Gastrocnemius medialis (tissue), 4 donors: ENCODE data around the gene ARID5A. TPM values are rescaled to one million over a fixed set of nuclear protein-coding genes. Genes with fewer than 3 reads are reported as not detected.

ENCODE experiments used
- ATAC-seq, 2 donors: fragments of 150-250 bp; one replicate each; pipeline ENCODE4 v1.9.1; 2016
- DNase-seq, 2 donors: peaks; one replicate each; pipeline ENCODE4 v3.0.0-alpha.2; 2019
- H3K27ac ChIP-seq, 4 donors: fragments of 200-600 bp; sonication (generic); 1 replicate in 1 of 4; 2 replicates in 3 of 4; pipeline ENCODE4 v1.5.1; 2016 to 2018; ENCODE audit warnings: mild to moderate bottlenecking in 2 of 4, moderate library complexity in 1 of 4
- H3K27me3 ChIP-seq, 3 donors: fragments of 200-600 bp; sonication (generic) in 2 of 3; 1 replicate in 1 of 3; 2 replicates in 2 of 3; pipeline versions ENCODE4 v1.5.1 to v1.6.0; 2016 to 2019; ENCODE audit warnings: mild to moderate bottlenecking in 1 of 3, moderate library complexity in 1 of 3
- H3K36me3 ChIP-seq, 2 donors: fragments of 200-600 bp; sonication (generic) in 1 of 2; one replicate each; pipeline ENCODE4 v1.5.1; 2017 to 2018
- H3K4me1 ChIP-seq, 2 donors: fragments of 200-600 bp; sonication (generic) in 1 of 2; one replicate each; pipeline ENCODE4 v1.5.1; 2016 to 2017; ENCODE audit warnings: mild to moderate bottlenecking in 2 of 2
- H3K4me3 ChIP-seq, 4 donors: fragments of 200-600 bp; sonication (generic) in 3 of 4; 1 replicate in 1 of 4; 2 replicates in 3 of 4; pipeline ENCODE4 v1.5.1; 2016 to 2019; ENCODE audit warnings: mild to moderate bottlenecking in 2 of 4
- H3K9me3 ChIP-seq, 3 donors: fragments of 200-600 bp; sonication (generic) in 2 of 3; 1 replicate in 1 of 3; 2 replicates in 2 of 3; pipeline ENCODE4 v1.5.1; 2016 to 2019
- POLR2A ChIP-seq, 2 donors: fragments of 450-650 bp; IDR thresholded peaks; one replicate each; pipeline ENCODE4 v1.6.1; 2017; ENCODE audit warnings: antibody characterized with exemption in 2 of 2, mild to moderate bottlenecking in 2 of 2, moderate library complexity in 2 of 2
- in situ Hi-C, 4 donors: fragments of 200-750 bp; cut with MboI; loops; one replicate each; pipeline versions ENCODE4 v1.15.0 to v1.8.0; 2017; ENCODE audit warnings: low sequenced_read_pairs in 4 of 4
- intact Hi-C: fragments of 100-400 bp; cut with DNase I; formaldehyde crosslinking; loops from one replicate; pipeline ENCODE4 v1.15.1; 2023; ENCODE audit warnings: low total_unique reads
- total RNA-seq, 4 donors: library from RNA; depleted of rRNA; stranded (reverse); fragments of >200 nt; gene quantifications; one replicate each; pipeline versions ENCODE4 v1.1.0 to v1.2.3, GENCODE V29; 2016
- TF ChIP-seq, protein P1 (sequence below), 5 experiments: fragments of 450-650 bp in 3 of 5; fragments of 200-600 bp in 2 of 5; sonication (generic) in 2 of 5; IDR thresholded peaks in 4 of 5; conservative IDR thresholded peaks in 1 of 5; 1 replicate in 4 of 5; 2 replicates in 1 of 5; pipeline ENCODE4 v1.5.1; 2016 to 2019; ENCODE audit warnings: antibody characterized with exemption in 5 of 5, mild to moderate bottlenecking in 3 of 5, moderate library complexity in 3 of 5

The ARID5A gene
- total RNA-seq, 4 donors from 2014 or later = 6.7 to 126 (median 30.5) TPM

DNA sequence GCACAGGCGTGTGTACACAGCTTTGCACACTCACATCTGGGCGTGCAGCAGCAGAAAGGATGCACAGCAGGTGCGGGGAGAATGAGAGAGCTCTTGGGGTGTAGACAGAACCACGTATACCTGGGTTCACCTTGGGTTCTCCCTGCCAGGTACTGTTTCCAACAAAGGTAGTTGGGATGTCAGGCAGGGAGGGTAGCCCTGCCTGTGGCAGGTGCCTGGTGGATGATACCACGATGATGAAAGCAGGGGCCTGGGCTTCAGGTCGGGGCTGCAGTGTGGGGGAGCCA is 6.5 kb upstream of the ARID5A start:
- in situ Hi-C loops (loop anchor here in 2 of 4 donors (10.0 to 25.0 kb wide), 2 partner anchors 105 to 1132 kb away; partner anchors contain the start of genes ACTR1B (in 1 of the 2), C2orf92 (in 1 of the 2) and KANSL3 (in 1 of the 2)), intact Hi-C loops (loop anchor here (5.0 to 10.0 kb wide), 4 partner anchors 67 to 1635 kb away; partner anchors contain the start of genes KANSL3 and STARD7)
- Histone ChIP-seq H3K27ac (peak overlapping the region in 1 of 4 donors; percentile 65), H3K4me3 (no peak overlapping the region), H3K27me3 (no peaks in the 10 kb centered on the region), H3K9me3 (no peaks in the 10 kb centered on the region), H3K4me1 (peaks cover 52 to 53% of the 10 kb centered on the region in 2 donors), H3K36me3 (no peaks in the 10 kb centered on the region)
- DNase-seq = no peak
- ATAC-seq = no peak
- TF ChIP-seq, protein P1, sequence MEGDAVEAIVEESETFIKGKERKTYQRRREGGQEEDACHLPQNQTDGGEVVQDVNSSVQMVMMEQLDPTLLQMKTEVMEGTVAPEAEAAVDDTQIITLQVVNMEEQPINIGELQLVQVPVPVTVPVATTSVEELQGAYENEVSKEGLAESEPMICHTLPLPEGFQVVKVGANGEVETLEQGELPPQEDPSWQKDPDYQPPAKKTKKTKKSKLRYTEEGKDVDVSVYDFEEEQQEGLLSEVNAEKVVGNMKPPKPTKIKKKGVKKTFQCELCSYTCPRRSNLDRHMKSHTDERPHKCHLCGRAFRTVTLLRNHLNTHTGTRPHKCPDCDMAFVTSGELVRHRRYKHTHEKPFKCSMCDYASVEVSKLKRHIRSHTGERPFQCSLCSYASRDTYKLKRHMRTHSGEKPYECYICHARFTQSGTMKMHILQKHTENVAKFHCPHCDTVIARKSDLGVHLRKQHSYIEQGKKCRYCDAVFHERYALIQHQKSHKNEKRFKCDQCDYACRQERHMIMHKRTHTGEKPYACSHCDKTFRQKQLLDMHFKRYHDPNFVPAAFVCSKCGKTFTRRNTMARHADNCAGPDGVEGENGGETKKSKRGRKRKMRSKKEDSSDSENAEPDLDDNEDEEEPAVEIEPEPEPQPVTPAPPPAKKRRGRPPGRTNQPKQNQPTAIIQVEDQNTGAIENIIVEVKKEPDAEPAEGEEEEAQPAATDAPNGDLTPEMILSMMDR (IDR thresholded peaks at IDR 0.05 in 4 of 5, conservative IDR thresholded peaks at IDR 0.05 in 1 of 5) = no peak
- no peak for TF ChIP-seq POLR2A (IDR thresholded peaks at IDR 0.05)

DNA sequence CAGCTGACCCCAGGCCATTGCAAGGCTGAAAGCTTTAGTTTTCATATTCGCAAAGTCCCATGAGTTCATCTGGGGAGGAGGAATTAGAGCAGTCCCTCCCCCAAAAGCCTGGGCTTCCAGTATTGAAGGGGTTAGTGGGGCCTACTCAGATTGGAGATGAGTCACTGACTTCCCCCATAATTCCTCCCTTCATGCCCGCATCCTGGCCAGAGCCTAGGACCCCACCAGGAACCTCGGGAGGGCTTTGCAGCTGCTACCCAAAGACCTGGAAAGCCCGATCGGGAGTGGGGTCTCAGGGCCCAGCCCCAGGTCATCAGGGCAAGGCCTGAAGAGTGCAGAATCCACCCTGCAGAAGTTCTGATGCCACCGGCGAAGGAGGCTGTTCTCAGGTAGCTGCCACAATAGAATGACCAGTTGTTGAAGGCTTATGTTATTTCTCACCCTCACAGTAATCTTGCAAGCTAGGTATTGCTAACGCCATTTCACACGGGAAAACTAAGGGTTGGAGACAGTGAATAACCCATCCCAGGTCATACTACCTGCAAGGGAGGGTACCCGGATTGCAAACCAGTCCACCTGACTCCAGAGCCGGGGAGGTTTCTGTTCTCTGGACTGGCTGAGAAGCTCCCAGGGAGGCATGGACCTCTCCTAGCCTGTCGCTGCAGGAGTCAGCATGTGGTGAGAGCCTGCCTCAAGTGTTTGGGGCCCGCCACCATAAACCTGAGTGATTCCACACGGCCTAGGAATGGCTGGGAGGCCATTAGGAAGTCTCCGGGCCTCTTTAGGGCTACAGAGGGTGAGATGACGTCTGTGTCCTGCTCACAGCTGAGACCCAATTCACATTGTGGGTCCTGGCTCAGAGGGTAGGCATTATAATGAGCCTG is 5.8 kb upstream of the ARID5A start:
- no peak for TF ChIP-seq POLR2A (IDR thresholded peaks at IDR 0.05)
- TF ChIP-seq, protein P1 (IDR thresholded peaks at IDR 0.05 in 4 of 5, conservative IDR thresholded peaks at IDR 0.05 in 1 of 5) = no peak
- no peaks in the 10 kb centered on the region for H3K27me3 ChIP-seq
- H3K9me3 ChIP-seq = no peaks in the 10 kb centered on the region
- H3K4me3 ChIP-seq = no peak overlapping the region
- intact Hi-C loops (loop anchor here (5.0 to 10.0 kb wide), 4 partner anchors 67 to 1634 kb away; partner anchors contain the start of genes KANSL3 and STARD7), in situ Hi-C loops (loop anchor here in 2 of 4 donors (10.0 to 25.0 kb wide), 2 partner anchors 104 to 1132 kb away; partner anchors contain the start of genes ACTR1B (in 1 of the 2), C2orf92 (in 1 of the 2) and KANSL3 (in 1 of the 2))
- H3K36me3 ChIP-seq = no peaks in the 10 kb centered on the region
- peaks cover 58 to 59% of the 10 kb centered on the region in 2 donors for H3K4me1 ChIP-seq
- H3K27ac ChIP-seq = peak overlapping the region; percentile 94 to 99 (median 97)
- ATAC-seq (no peak), DNase-seq (no peak)

DNA sequence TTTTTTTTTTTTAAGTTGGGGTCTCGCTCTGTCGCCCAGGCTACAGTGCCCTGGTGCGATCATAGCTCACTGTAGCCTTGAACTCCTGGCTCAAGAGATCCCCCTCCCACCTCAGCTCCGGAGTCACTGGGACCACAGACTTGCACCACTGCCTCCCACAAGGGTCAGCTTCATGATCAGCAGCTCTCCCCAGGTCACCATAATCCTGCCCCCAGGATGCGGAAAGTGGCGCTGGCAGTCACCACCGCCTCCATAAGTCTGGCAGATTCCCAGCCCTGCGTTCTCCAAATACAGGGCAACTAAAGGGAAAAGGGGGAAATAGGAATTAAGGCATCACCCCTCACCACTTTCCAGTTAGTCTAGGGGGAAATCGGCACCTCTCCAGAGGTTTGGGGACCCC is 5.2 kb upstream of the ARID5A start:
- H3K4me1 ChIP-seq = peaks cover 65 to 66% of the 10 kb centered on the region in 2 donors
- DNase-seq = no peak
- intact Hi-C loops = loop anchor here (5.0 to 10.0 kb wide), 4 partner anchors 66 to 1633 kb away; partner anchors contain the start of genes KANSL3 and STARD7
- no peak for ATAC-seq
- no peaks in the 10 kb centered on the region for H3K27me3 ChIP-seq
- H3K27ac ChIP-seq = peak overlapping the region; percentile 94 to 99 (median 97)
- peak overlapping the region in 3 of 4 donors; percentile 38 to 43 (median 41) for H3K4me3 ChIP-seq
- no peaks in the 10 kb centered on the region for H3K36me3 ChIP-seq
- TF ChIP-seq POLR2A (IDR thresholded peaks at IDR 0.05) = no peak
- in situ Hi-C loops = loop anchor here in 2 of 4 donors (10.0 to 25.0 kb wide), 2 partner anchors 103 to 1131 kb away; partner anchors contain the start of genes ACTR1B (in 1 of the 2), C2orf92 (in 1 of the 2) and KANSL3 (in 1 of the 2)
- no peaks in the 10 kb centered on the region for H3K9me3 ChIP-seq

DNA sequence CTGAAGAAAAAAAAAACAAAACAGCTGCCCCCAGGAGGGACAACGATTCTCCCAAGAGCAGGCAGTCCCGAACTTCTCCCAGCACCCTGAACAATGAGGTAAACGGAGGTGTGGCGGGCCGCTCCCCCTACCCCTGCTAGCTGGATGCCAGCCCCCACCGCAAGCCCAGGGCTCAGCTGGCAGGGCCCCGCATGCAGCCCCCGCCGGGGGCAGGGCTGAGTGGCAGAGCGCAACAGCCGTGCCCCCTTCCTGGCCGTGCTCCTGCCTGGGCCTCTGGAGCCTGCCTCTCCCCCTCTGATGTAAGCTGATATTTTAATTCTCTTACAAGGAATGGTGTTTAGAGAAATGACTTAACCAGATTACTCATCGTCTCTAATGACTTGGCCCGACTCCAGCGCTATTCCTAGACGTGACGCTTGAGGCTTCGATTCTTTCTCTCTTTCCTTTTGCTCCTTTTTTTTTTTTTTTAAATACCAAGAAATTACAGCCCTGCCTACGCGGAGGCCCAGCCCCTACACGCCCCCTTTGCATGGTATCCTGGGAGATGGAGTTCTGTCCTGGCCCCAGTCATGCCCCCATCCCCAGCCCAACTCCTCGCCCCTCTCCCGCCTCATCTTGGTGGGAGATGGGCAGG is 4.6 kb upstream of the ARID5A start:
- no peaks in the 10 kb centered on the region for H3K36me3 ChIP-seq
- intact Hi-C loops (loop anchor here (2.0 to 10.0 kb wide), 6 partner anchors 65 to 1633 kb away; partner anchors contain the start of genes CIAO1, KANSL3 and STARD7), in situ Hi-C loops (loop anchor here in 2 of 4 donors (10.0 to 25.0 kb wide), 2 partner anchors 103 to 1130 kb away; partner anchors contain the start of genes ACTR1B (in 1 of the 2), C2orf92 (in 1 of the 2) and KANSL3 (in 1 of the 2))
- ATAC-seq (peak; percentile 53 to 64), DNase-seq (peak; percentile 94 to 95)
- H3K9me3 ChIP-seq = no peaks in the 10 kb centered on the region
- H3K27me3 ChIP-seq = no peaks in the 10 kb centered on the region
- TF ChIP-seq, protein P1 (IDR thresholded peaks at IDR 0.05 in 4 of 5, conservative IDR thresholded peaks at IDR 0.05 in 1 of 5) = no peak
- TF ChIP-seq POLR2A (IDR thresholded peaks at IDR 0.05) = peak; percentile 61 to 72
- H3K27ac ChIP-seq = peak overlapping the region; percentile 94 to 99 (median 97)
- peak overlapping the region; percentile 35 to 43 (median 40) for H3K4me3 ChIP-seq
- peaks cover 65 to 66% of the 10 kb centered on the region in 2 donors for H3K4me1 ChIP-seq
